Fibroblast of lung (primary cell): ENCODE results near the gene WDR37. TPM values are rescaled to one million over a fixed set of nuclear protein-coding genes. Genes with fewer than 3 reads are reported as not detected.

Experiments
- DNase-seq, 2 donors: peaks; one replicate each; pipeline versions ENCODE4 v3.0.0 to v3.0.0-alpha.2; 2010; ENCODE audit warnings: low read depth in 2 of 2
- H2AFZ ChIP-seq: 2 replicates; pipeline ENCODE4 v1.5.1; 2012; ENCODE audit warnings: low read length, control low read depth, inconsistent platforms
- H3K27ac ChIP-seq: 2 replicates; pipeline ENCODE4 v1.5.1; 2011; ENCODE audit warnings: low read length, control low read depth; ENCODE audit not compliant: insufficient read depth
- H3K27me3 ChIP-seq: 2 replicates; pipeline ENCODE4 v1.5.1; 2011; ENCODE audit warnings: mild to moderate bottlenecking, low read length; ENCODE audit not compliant: control insufficient read depth, insufficient read depth
- H3K36me3 ChIP-seq: 2 replicates; pipeline ENCODE4 v1.5.1; 2011; ENCODE audit warnings: low read length; ENCODE audit not compliant: control insufficient read depth, insufficient read depth
- H3K4me1 ChIP-seq: 2 replicates; pipeline ENCODE4 v1.5.1; 2011; ENCODE audit warnings: low read length; ENCODE audit not compliant: control insufficient read depth, insufficient read depth; ENCODE audit errors: extremely low read depth
- H3K4me2 ChIP-seq: 2 replicates; pipeline ENCODE4 v1.5.1; 2011; ENCODE audit warnings: low read length, control low read depth; ENCODE audit not compliant: insufficient read depth; ENCODE audit errors: extremely low read depth
- H3K4me3 ChIP-seq, 4 experiments: fragments of 200-600 bp in 1 of 4; sonication (generic) in 1 of 4; replicated peaks in 1 of 4; 2 replicates each; pipeline ENCODE4 v1.5.1; 2011 to 2016; ENCODE audit warnings: low read length in 4 of 4, low read depth in 3 of 4, mild to moderate bottlenecking in 3 of 4, control low read depth in 2 of 4, inconsistent platforms in 1 of 4, mixed read lengths in 1 of 4; ENCODE audit not compliant: insufficient read depth in 1 of 4; ENCODE audit errors: control extremely low read depth in 1 of 4
- H3K79me2 ChIP-seq: 2 replicates; pipeline ENCODE4 v1.5.1; 2012; ENCODE audit warnings: mild to moderate bottlenecking, low read length, inconsistent platforms; ENCODE audit not compliant: control insufficient read depth, insufficient read depth
- H3K9ac ChIP-seq: 2 replicates; pipeline ENCODE4 v1.5.1; 2011; ENCODE audit warnings: mild to moderate bottlenecking, low read length, control low read depth; ENCODE audit not compliant: insufficient read depth
- H3K9me3 ChIP-seq: 2 replicates; pipeline ENCODE4 v1.5.1; 2012; ENCODE audit warnings: low read depth, low read length; ENCODE audit not compliant: control insufficient read depth, insufficient read depth
- H4K20me1 ChIP-seq: 2 replicates; pipeline ENCODE4 v1.5.1; 2011; ENCODE audit warnings: low read length; ENCODE audit not compliant: control insufficient read depth, insufficient read depth; ENCODE audit errors: extremely low read depth
- CTCF ChIP-seq, 2 donors: IDR thresholded peaks in 1 of 2; conservative IDR thresholded peaks in 1 of 2; 1 replicate in 1 of 2; 2 replicates in 1 of 2; pipeline ENCODE4 v1.5.1; 2011 to 2012; ENCODE audit warnings: low read length in 2 of 2, control low read depth in 1 of 2, inconsistent platforms in 1 of 2, low read depth in 1 of 2, mild to moderate bottlenecking in 1 of 2
- EZH2 ChIP-seq: IDR thresholded peaks from 2 replicates; pipeline ENCODE4 v1.5.1; 2012; ENCODE audit warnings: low read length, control low read depth, mild to moderate bottlenecking; ENCODE audit errors: missing control alignments
- polyA plus RNA-seq, 2 donors: library from polyadenylated mRNA; depleted of rRNA in 1 of 2; stranded (reverse) in 1 of 2; unstranded in 1 of 2; fragments of >200 nt; gene quantifications; 2 replicates each; pipeline ENCODE4 v1.2.1, GENCODE V29; 2011 to 2012; ENCODE audit warnings: missing spikeins in 1 of 2
- total RNA-seq: library from RNA; depleted of rRNA; stranded (reverse); fragments of >200 nt; gene quantifications from 2 replicates; pipeline ENCODE4 v1.2.1, GENCODE V29; 2014

WDR37 gene
- total and polyA plus RNA-seq, 2 donors (not counting 1 experiment from before 2014, with no cell fraction given) = 13.0 to 15.8 TPM

- no peaks in the 10 kb centered on the region for H4K20me1 ChIP-seq
- H3K79me2 ChIP-seq = no peaks in the 10 kb centered on the region
- H3K9ac ChIP-seq = no peak overlapping the region
- H3K27ac ChIP-seq = no peak overlapping the region
- no peak for DNase-seq
- H3K4me3 ChIP-seq = no peak overlapping the region
- H3K4me2 ChIP-seq = no peak overlapping the region
- H2AFZ ChIP-seq = no peak overlapping the region
- no peaks in the 10 kb centered on the region for H3K4me1 ChIP-seq
- H3K27me3 ChIP-seq = no peaks in the 10 kb centered on the region
- H3K36me3 ChIP-seq = peaks cover 21% of the 10 kb centered on the region
- no peak for TF ChIP-seq CTCF (conservative IDR thresholded peaks at IDR 0.05 in 1 of 2, IDR thresholded peaks at IDR 0.05 in 1 of 2; ENCODE audit: low read depth in 1 of 2, low read length in 2 of 2)
- no peaks in the 10 kb centered on the region for H3K9me3 ChIP-seq
Measured at GRCh38 chr10:1119027-1119426, 62.8 kb downstream of the WDR37 start.

- Histone ChIP-seq H3K4me3 (no peak overlapping the region), H3K9me3 (no peaks in the 10 kb centered on the region), H3K27me3 (no peaks in the 10 kb centered on the region), H3K27ac (no peak overlapping the region), H3K4me2 (no peak overlapping the region), H3K79me2 (no peaks in the 10 kb centered on the region), H2AFZ (no peak overlapping the region), H3K4me1 (no peaks in the 10 kb centered on the region), H3K9ac (no peak overlapping the region), H4K20me1 (no peaks in the 10 kb centered on the region), H3K36me3 (peaks cover 19% of the 10 kb centered on the region)
- TF ChIP-seq CTCF (conservative IDR thresholded peaks at IDR 0.05 in 1 of 2, IDR thresholded peaks at IDR 0.05 in 1 of 2; ENCODE audit: low read depth in 1 of 2, low read length in 2 of 2) (no peak), EZH2 (no peak)
- no peak for DNase-seq
Measured at GRCh38 chr10:1119501-1119900, 63.3 kb downstream of the WDR37 start.

GRCh38 chr10:1120306-1120705 lies 64.1 kb downstream of the WDR37 start:
- Histone ChIP-seq H3K36me3 (peaks cover 20% of the 10 kb centered on the region), H3K4me1 (no peaks in the 10 kb centered on the region), H3K79me2 (no peaks in the 10 kb centered on the region), H3K9me3 (no peaks in the 10 kb centered on the region), H3K27ac (no peak overlapping the region), H3K27me3 (no peaks in the 10 kb centered on the region), H2AFZ (no peak overlapping the region), H3K4me2 (no peak overlapping the region), H4K20me1 (no peaks in the 10 kb centered on the region), H3K9ac (no peak overlapping the region), H3K4me3 (no peak overlapping the region)
- no peak for DNase-seq
- TF ChIP-seq CTCF (conservative IDR thresholded peaks at IDR 0.05 in 1 of 2, IDR thresholded peaks at IDR 0.05 in 1 of 2; ENCODE audit: low read depth in 1 of 2, low read length in 2 of 2) = no peak
- no peak for TF ChIP-seq EZH2
